Prostate gland (tissue), 1 donor: Measurements from ENCODE around the gene ZBTB7B.

Source experiments
- POLR2A ChIP-seq: fragments of 450-650 bp; IDR thresholded peaks from one replicate; pipeline ENCODE4 v1.6.1; 2016; ENCODE audit warnings: antibody characterized with exemption, mild to moderate bottlenecking
- POLR2AphosphoS5 ChIP-seq: sonication (generic); formaldehyde crosslinking; IDR thresholded peaks from one replicate; pipeline ENCODE4 v1.6.1; 2017; ENCODE audit warnings: antibody characterized with exemption

GRCh38 chr1:155043301-155043702 is 40.7 kb downstream of the ZBTB7B start:
- no peak for TF ChIP-seq POLR2AphosphoS5
- TF ChIP-seq POLR2A = no peak
